A549 (cell line): ENCODE data around the gene CCDC61. TPM values are rescaled to one million over a fixed set of nuclear protein-coding genes. Genes with fewer than 3 reads are reported as not detected.

Experiments
- ATAC-seq, 2 experiments: fragments of 200-7000 bp in 1 of 2; fragments of >200 bp in 1 of 2; cut with Nextera tagmentation in 1 of 2; cut with Tn5 transposase in 1 of 2; 3 replicates each; pipeline versions ENCODE4 v1.8.0 to v1.9.1; 2018 to 2020; ENCODE audit warnings: mild to moderate bottlenecking in 1 of 2, moderate library complexity in 1 of 2
- CTCF ChIA-PET: fragments of 300-600 bp; sonication (Branson Sonifier 250); formaldehyde crosslinking; extraction: SDS; loops from one replicate; lab custom pipeline; 2021; ENCODE audit warnings: antibody characterized with exemption, inconsistent platforms; lab: Yijun Ruan, JAX
- POLR2A ChIA-PET: fragments of 350-600 bp; formaldehyde crosslinking; extraction: SDS; loops from one replicate; lab custom pipeline; 2021; ENCODE audit warnings: antibody characterized with exemption, inconsistent platforms; lab: Yijun Ruan, JAX
- DNase-seq, 2 experiments: peaks; one replicate each; pipeline versions ENCODE4 v3.0.0 to v3.0.0-alpha.2; 2011 to 2016; ENCODE audit warnings: low read depth in 1 of 2, low spot score in 1 of 2
- FAIRE-seq: peaks from 2 replicates; lab custom pipeline; 2011; peaks lifted over from hg19 to GRCh38; lab: Jason Lieb, UNC
- H3K27ac ChIP-seq, 2 experiments: fragments of >200 bp; sonication (Bioruptor Twin); formaldehyde crosslinking; 3 replicates each; pipeline ENCODE4 v1.5.1; 2016 to 2017
- H3K4me1 ChIP-seq: fragments of >200 bp; sonication (Bioruptor Twin); formaldehyde crosslinking; 3 replicates; pipeline ENCODE4 v1.6.1; 2016
- H3K4me2 ChIP-seq: fragments of >200 bp; sonication (Bioruptor Twin); formaldehyde crosslinking; 3 replicates; pipeline ENCODE4 v1.6.1; 2016
- H3K4me3 ChIP-seq: fragments of >200 bp; sonication (Bioruptor Twin); formaldehyde crosslinking; 3 replicates; pipeline ENCODE4 v1.5.1; 2016
- H3K9me3 ChIP-seq: fragments of >200 bp; sonication (Bioruptor Twin); formaldehyde crosslinking; 3 replicates; pipeline ENCODE4 v1.6.1; 2016
- CBX8 ChIP-seq: fragments of 200-600 bp; sonication (generic); IDR thresholded peaks from 2 replicates; pipeline ENCODE4 v1.6.1; 2016
- CEBPB ChIP-seq, 2 experiments: fragments of >200 bp in 1 of 2; sonication (Bioruptor Twin) in 1 of 2; formaldehyde crosslinking in 1 of 2; IDR thresholded peaks; 2 replicates each; pipeline ENCODE4 v1.6.1; 2012 to 2016
- EHF ChIP-seq: fragments of 250-450 bp; sonication (Bioruptor Pico); IDR thresholded peaks from 2 replicates; pipeline ENCODE4 v1.5.0; 2020; ENCODE audit warnings: mild to moderate bottlenecking
- GATA3 ChIP-seq: IDR thresholded peaks from 2 replicates; pipeline ENCODE4 v1.6.1; 2012; ENCODE audit warnings: borderline replicate concordance
- HOXB13 ChIP-seq: fragments of 250-450 bp; sonication (Bioruptor Pico); IDR thresholded peaks from 2 replicates; pipeline ENCODE4 v1.5.0; 2020; ENCODE audit warnings: low read depth, mild to moderate bottlenecking, moderate library complexity
- KDM5A ChIP-seq: fragments of 200-600 bp; sonication (generic); IDR thresholded peaks from 2 replicates; pipeline ENCODE4 v1.6.1; 2016; ENCODE audit warnings: antibody characterized with exemption, mild to moderate bottlenecking
- POLR2A ChIP-seq: IDR thresholded peaks from 2 replicates; pipeline ENCODE4 v1.6.1; 2012; ENCODE audit warnings: mild to moderate bottlenecking, low read length
- RAD21 ChIP-seq, 2 experiments: fragments of >200 bp in 1 of 2; sonication (Bioruptor Twin) in 1 of 2; formaldehyde crosslinking in 1 of 2; IDR thresholded peaks in 1 of 2; conservative IDR thresholded peaks in 1 of 2; 2 replicates in 1 of 2; 3 replicates in 1 of 2; pipeline ENCODE4 v1.6.1; 2012 to 2018; ENCODE audit warnings: inconsistent platforms in 1 of 2
- SREBF2 ChIP-seq: fragments of 450-650 bp; IDR thresholded peaks from 2 replicates; pipeline ENCODE4 v1.6.1; 2014; ENCODE audit warnings: mild to moderate bottlenecking, moderate library complexity
- TP53 ChIP-seq: fragments of 250-450 bp; sonication (Bioruptor Pico); IDR thresholded peaks from 2 replicates; pipeline ENCODE4 v1.5.0; 2021; ENCODE audit warnings: mild to moderate bottlenecking, moderate library complexity
- ZNF302 ChIP-seq: fragments of 250-450 bp; sonication (Bioruptor Pico); IDR thresholded peaks from 2 replicates; pipeline ENCODE4 v1.9.0; 2021; ENCODE audit warnings: inconsistent platforms, mild to moderate bottlenecking, moderate library complexity
- ZSCAN20 ChIP-seq: fragments of 250-450 bp; sonication (Bioruptor Pico); IDR thresholded peaks from 2 replicates; pipeline ENCODE4 v1.8.0; 2022; ENCODE audit warnings: mild to moderate bottlenecking, moderate library complexity
- WGBS: methylation state at CpG from one replicate; pipeline ENCODE4 v1.1.6; 2017; ENCODE audit errors: missing lambda C conversion rate; 5-methylcytosine and 5-hydroxymethylcytosine counted together
- polyA plus RNA-seq, 4 experiments: library from polyadenylated mRNA; depleted of rRNA in 3 of 4; stranded (reverse); fragments of >200 nt; fragmentation: RNase III in 1 of 4; extraction: RNeasy Plus Mini Kit Qiagen cat#74134 plus additional on column Dnase treatment in 1 of 4; gene quantifications; 2 replicates in 3 of 4; 3 replicates in 1 of 4; pipeline ENCODE4 v1.2.3, GENCODE V29; 2011 to 2017
- TF ChIP-seq, protein P1 (sequence below): fragments of >200 bp; sonication (Bioruptor Twin); formaldehyde crosslinking; IDR thresholded peaks from 3 replicates; pipeline ENCODE4 v1.6.1; 2016
- TF ChIP-seq, protein P2 (sequence below): fragments of 150-350 bp; IDR thresholded peaks from 2 replicates; pipeline ENCODE4 v1.6.1; 2014; ENCODE audit warnings: low read depth, mild to moderate bottlenecking, low read length
- TF ChIP-seq, protein P3 (sequence below): fragments of 200-600 bp; sonication (generic); IDR thresholded peaks from 2 replicates; pipeline ENCODE4 v1.6.1; 2016; ENCODE audit warnings: antibody characterized with exemption, mild to moderate bottlenecking, moderate library complexity
- TF ChIP-seq, protein P4 (sequence below): fragments of 250-450 bp; sonication (Bioruptor Pico); IDR thresholded peaks from 2 replicates; pipeline ENCODE4 v1.5.0; 2021; ENCODE audit warnings: mild to moderate bottlenecking, moderate library complexity, borderline replicate concordance

The CCDC61 gene
- polyA plus RNA-seq, 2 of the 4 experiments (the other 2 are of a cell fraction) = 3.2 to 8.2 TPM

DNA sequence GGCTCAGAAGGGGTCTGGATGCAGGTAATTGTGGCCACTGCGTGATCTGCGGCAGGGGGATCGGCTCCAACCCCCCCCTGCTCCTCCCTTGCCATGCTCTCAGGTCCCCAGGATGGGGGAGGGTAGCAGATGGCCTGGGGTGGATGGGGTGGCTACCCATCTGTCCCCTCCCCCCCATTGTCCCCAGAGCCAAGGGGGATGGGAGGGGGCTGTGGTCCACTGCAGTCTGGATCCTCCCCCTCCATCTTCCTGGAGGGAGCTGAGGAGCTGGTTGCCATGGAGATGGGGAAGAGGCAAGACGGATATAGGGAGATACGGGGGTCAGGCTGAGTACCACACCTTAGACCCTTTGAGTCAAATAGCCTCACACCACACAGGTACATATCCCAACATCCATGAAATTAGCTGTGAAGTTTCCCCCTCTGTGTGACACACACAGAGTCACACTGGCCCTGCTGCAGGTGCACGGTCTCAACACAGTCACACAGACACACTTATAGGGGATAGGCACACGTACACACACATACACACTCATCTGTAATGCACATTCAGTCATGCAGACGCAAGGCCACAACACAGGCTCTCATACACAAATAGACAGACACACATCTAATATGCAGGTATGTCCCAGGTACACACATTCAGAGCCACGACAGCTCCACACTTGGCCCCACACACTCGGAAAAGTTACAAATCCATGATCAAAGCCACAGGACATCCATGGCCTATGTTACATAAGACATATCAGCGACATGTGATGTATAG, 19.8 kb upstream of the CCDC61 start:
- DNase-seq (no peak), FAIRE-seq (no peak), ATAC-seq (no peak)
- CTCF ChIA-PET = interaction anchor here (0.6 to 2.0 kb wide), 6 partner anchors 14 to 582 kb away, joined by 3 to 6 read pairs (median 4); no protein-coding TSS in a partner anchor
- POLR2A ChIA-PET = no interaction called here
- no peak overlapping the region for H3K27ac ChIP-seq
- no peak overlapping the region for H3K4me2 ChIP-seq
- H3K4me1 ChIP-seq = peaks cover 17% of the 10 kb centered on the region; the same call in 2 of the 3 replicates
- H3K9me3 ChIP-seq = no peaks in the 10 kb centered on the region
- 55% methylated on average over 11 of the region's 11 CpGs for WGBS
- H3K4me3 ChIP-seq = no peak overlapping the region
- TF ChIP-seq EHF (CRISPR knock-in tag) (no peak), POLR2A (0 out of 2 replicates have a peak, but pooled peaks have one; percentile 14), GATA3 (no peak), KDM5A (no peak), ZSCAN20 (CRISPR knock-in tag) (no peak)

DNA sequence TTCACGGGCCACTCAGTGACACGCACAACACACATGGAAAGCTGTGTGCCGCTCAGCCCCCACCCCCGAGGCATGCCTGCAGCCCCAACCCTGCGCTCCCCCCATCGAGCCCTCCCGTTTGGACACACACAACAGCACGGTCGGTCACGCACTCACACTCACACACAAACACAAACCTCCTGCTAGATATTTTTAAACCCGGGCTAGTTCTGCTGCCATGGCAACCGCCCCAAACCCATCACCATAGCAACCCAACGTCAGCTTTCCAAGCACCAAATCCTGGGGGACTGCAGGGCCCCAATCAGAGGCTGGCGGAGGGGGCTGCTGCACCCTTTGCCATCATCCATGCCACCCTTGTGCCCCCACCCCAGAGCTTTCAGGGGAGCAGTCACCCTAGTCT, 19.1 kb upstream of the CCDC61 start:
- 41% methylated on average over 13 of the region's 14 CpGs for WGBS
- Histone ChIP-seq H3K4me1 (peaks cover 17% of the 10 kb centered on the region; the same call in 2 of the 3 replicates), H3K27ac (no peak overlapping the region), H3K4me2 (no peak overlapping the region), H3K4me3 (no peak overlapping the region), H3K9me3 (no peaks in the 10 kb centered on the region)
- DNase-seq (no peak), FAIRE-seq (no peak), ATAC-seq (no peak)
- TF ChIP-seq CBX8 (no peak), ZSCAN20 (CRISPR knock-in tag) (no peak), EHF (CRISPR knock-in tag) (no peak), SREBF2 (no peak), CEBPB (IDR thresholded peaks at IDR 0.05) (no peak), HOXB13 (no peak), RAD21 (conservative IDR thresholded peaks at IDR 0.05 in 1 of 2, IDR thresholded peaks at IDR 0.05 in 1 of 2) (no peak), KDM5A (no peak), ZNF302 (CRISPR knock-in tag) (no peak), TP53 (no peak)
- TF ChIP-seq, protein P1, sequence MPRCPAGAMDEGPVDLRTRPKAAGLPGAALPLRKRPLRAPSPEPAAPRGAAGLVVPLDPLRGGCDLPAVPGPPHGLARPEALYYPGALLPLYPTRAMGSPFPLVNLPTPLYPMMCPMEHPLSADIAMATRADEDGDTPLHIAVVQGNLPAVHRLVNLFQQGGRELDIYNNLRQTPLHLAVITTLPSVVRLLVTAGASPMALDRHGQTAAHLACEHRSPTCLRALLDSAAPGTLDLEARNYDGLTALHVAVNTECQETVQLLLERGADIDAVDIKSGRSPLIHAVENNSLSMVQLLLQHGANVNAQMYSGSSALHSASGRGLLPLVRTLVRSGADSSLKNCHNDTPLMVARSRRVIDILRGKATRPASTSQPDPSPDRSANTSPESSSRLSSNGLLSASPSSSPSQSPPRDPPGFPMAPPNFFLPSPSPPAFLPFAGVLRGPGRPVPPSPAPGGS = no peak
- TF ChIP-seq, protein P2, sequence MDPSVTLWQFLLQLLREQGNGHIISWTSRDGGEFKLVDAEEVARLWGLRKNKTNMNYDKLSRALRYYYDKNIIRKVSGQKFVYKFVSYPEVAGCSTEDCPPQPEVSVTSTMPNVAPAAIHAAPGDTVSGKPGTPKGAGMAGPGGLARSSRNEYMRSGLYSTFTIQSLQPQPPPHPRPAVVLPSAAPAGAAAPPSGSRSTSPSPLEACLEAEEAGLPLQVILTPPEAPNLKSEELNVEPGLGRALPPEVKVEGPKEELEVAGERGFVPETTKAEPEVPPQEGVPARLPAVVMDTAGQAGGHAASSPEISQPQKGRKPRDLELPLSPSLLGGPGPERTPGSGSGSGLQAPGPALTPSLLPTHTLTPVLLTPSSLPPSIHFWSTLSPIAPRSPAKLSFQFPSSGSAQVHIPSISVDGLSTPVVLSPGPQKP = no peak
- TF ChIP-seq, protein P3, sequence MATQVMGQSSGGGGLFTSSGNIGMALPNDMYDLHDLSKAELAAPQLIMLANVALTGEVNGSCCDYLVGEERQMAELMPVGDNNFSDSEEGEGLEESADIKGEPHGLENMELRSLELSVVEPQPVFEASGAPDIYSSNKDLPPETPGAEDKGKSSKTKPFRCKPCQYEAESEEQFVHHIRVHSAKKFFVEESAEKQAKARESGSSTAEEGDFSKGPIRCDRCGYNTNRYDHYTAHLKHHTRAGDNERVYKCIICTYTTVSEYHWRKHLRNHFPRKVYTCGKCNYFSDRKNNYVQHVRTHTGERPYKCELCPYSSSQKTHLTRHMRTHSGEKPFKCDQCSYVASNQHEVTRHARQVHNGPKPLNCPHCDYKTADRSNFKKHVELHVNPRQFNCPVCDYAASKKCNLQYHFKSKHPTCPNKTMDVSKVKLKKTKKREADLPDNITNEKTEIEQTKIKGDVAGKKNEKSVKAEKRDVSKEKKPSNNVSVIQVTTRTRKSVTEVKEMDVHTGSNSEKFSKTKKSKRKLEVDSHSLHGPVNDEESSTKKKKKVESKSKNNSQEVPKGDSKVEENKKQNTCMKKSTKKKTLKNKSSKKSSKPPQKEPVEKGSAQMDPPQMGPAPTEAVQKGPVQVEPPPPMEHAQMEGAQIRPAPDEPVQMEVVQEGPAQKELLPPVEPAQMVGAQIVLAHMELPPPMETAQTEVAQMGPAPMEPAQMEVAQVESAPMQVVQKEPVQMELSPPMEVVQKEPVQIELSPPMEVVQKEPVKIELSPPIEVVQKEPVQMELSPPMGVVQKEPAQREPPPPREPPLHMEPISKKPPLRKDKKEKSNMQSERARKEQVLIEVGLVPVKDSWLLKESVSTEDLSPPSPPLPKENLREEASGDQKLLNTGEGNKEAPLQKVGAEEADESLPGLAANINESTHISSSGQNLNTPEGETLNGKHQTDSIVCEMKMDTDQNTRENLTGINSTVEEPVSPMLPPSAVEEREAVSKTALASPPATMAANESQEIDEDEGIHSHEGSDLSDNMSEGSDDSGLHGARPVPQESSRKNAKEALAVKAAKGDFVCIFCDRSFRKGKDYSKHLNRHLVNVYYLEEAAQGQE = no peak
- TF ChIP-seq, protein P4, sequence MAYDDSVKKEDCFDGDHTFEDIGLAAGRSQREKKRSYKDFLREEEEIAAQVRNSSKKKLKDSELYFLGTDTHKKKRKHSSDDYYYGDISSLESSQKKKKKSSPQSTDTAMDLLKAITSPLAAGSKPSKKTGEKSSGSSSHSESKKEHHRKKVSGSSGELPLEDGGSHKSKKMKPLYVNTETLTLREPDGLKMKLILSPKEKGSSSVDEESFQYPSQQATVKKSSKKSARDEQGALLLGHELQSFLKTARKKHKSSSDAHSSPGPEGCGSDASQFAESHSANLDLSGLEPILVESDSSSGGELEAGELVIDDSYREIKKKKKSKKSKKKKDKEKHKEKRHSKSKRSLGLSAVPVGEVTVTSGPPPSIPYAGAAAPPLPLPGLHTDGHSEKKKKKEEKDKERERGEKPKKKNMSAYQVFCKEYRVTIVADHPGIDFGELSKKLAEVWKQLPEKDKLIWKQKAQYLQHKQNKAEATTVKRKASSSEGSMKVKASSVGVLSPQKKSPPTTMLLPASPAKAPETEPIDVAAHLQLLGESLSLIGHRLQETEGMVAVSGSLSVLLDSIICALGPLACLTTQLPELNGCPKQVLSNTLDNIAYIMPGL (CRISPR knock-in tag) = no peak
- CTCF ChIA-PET = interaction anchor here (1.3 to 2.0 kb wide), 3 partner anchors 34 to 159 kb away, joined by 3 to 6 read pairs (median 4); no protein-coding TSS in a partner anchor
- POLR2A ChIA-PET = no interaction called here
